Activated T-cell treated with anti-CD3 and anti-CD28 coated beads, Interleukin-2, amount 50 U/mL, for 1 hour (primary cell): ENCODE measurements around the gene STRN3.
"Not testable (repeated sequence)": the region's sequence is repeated elsewhere in the genome, so short reads cannot be mapped to it uniquely, and the experiment has no call there.

Experiments used
- DNase-seq: peaks from one replicate; pipeline ENCODE4 v3.0.0-alpha.2; 2020

Gene STRN3

GRCh38 chr14:30967364-30968098, 58.6 kb downstream of the STRN3 start:
- DNase-seq = not testable (repeated sequence)

GRCh38 chr14:30966415-30967363, 59.5 kb downstream of the STRN3 start:
- no peak for DNase-seq

- DNase-seq = not testable (repeated sequence)
These were observed 60.3 kb downstream of the STRN3 start for GRCh38 chr14:30965861-30966260.

- not testable (repeated sequence) for DNase-seq
These were observed 63.6 kb downstream of the STRN3 start for GRCh38 chr14:30962537-30962936.

- no peak for DNase-seq
These were observed 64.8 kb downstream of the STRN3 start for GRCh38 chr14:30961330-30961729.

- DNase-seq = no peak
These were observed 66.0 kb downstream of the STRN3 start for GRCh38 chr14:30960216-30960615.

GRCh38 chr14:30958555-30959407, 67.4 kb downstream of the STRN3 start:
- DNase-seq = no peak

- DNase-seq = no peak
These were observed 68.3 kb downstream of the STRN3 start for GRCh38 chr14:30957813-30958370.

- DNase-seq = no peak
These were observed 76.5 kb downstream of the STRN3 start for GRCh38 chr14:30949651-30950050.

- DNase-seq = no peak
These were observed 82.5 kb downstream of the STRN3 start for GRCh38 chr14:30943694-30944093.

- DNase-seq = no peak
These were observed 85.3 kb downstream of the STRN3 start for GRCh38 chr14:30940886-30941285.

GRCh38 chr14:30938617-30939016, 87.6 kb downstream of the STRN3 start:
- DNase-seq = no peak

- DNase-seq = no peak
These were observed 90.7 kb downstream of the STRN3 start for GRCh38 chr14:30935445-30935844.

- not testable (repeated sequence) for DNase-seq
These were observed 92.2 kb downstream of the STRN3 start for GRCh38 chr14:30933937-30934336.

- DNase-seq = no peak
These were observed 97.7 kb downstream of the STRN3 start for GRCh38 chr14:30928462-30928861.

GRCh38 chr14:30925254-30925653, 100.9 kb downstream of the STRN3 start:
- no peak for DNase-seq

GRCh38 chr14:30921788-30922187, 104.4 kb downstream of the STRN3 start:
- DNase-seq = no peak

GRCh38 chr14:30921305-30921704, 104.9 kb downstream of the STRN3 start:
- DNase-seq = no peak

GRCh38 chr14:30915596-30915995, 110.6 kb downstream of the STRN3 start:
- DNase-seq = no peak

- no peak for DNase-seq
These were observed 111.4 kb downstream of the STRN3 start for GRCh38 chr14:30914812-30915211.

- no peak for DNase-seq
These were observed 117.4 kb downstream of the STRN3 start for GRCh38 chr14:30908826-30909225.

GRCh38 chr14:30907659-30908057, 118.5 kb downstream of the STRN3 start:
- DNase-seq = no peak
